H1 (cell line): ENCODE results near the gene ZNF423. TPM values are rescaled to one million over a fixed set of nuclear protein-coding genes. Genes with fewer than 3 reads are reported as not detected.

ENCODE experiments used
- CTCF ChIA-PET: fragments of 300-600 bp; sonication (Branson Sonifier 250); formaldehyde crosslinking; loops from one replicate; lab custom pipeline; 2021; ENCODE audit not compliant: partially characterized antibody; lab: Charles Lee
- POLR2A ChIA-PET: fragments of 300-600 bp; sonication (Branson Sonifier 250); formaldehyde crosslinking; loops from one replicate; lab custom pipeline; 2021; ENCODE audit warnings: inconsistent platforms; ENCODE audit not compliant: partially characterized antibody; lab: Charles Lee
- DNase-seq, 2 experiments: peaks; one replicate each; pipeline versions ENCODE4 v3.0.0 to v3.0.0-alpha.2; 2010 to 2022; ENCODE audit warnings: low spot score in 2 of 2, low read depth in 1 of 2, mixed read lengths in 1 of 2
- FAIRE-seq: peaks from 2 replicates; lab custom pipeline; 2011; peaks lifted over from hg19 to GRCh38; lab: Jason Lieb, UNC
- H2AFZ ChIP-seq: 2 replicates; pipeline ENCODE4 v1.8.1; 2012; ENCODE audit warnings: low read length, inconsistent platforms
- H2AK5ac ChIP-seq: 2 replicates; pipeline ENCODE4 v1.6.1; 2013; ENCODE audit warnings: low read depth, low read length
- H2BK120ac ChIP-seq: replicated peaks from 2 replicates; pipeline ENCODE3; 2013; ENCODE audit warnings: low read depth, low read length, inconsistent platforms
- H2BK12ac ChIP-seq: 2 replicates; pipeline ENCODE4 v1.6.1; 2013; ENCODE audit warnings: low read depth, low read length
- H2BK15ac ChIP-seq: 2 replicates; pipeline ENCODE4 v1.6.1; 2013; ENCODE audit warnings: low read length
- H2BK20ac ChIP-seq: 2 replicates; pipeline ENCODE4 v1.6.1; 2013; ENCODE audit warnings: low read length
- H2BK5ac ChIP-seq: 2 replicates; pipeline ENCODE4 v1.6.1; 2013; ENCODE audit warnings: low read depth, low read length
- H3K14ac ChIP-seq: 2 replicates; pipeline ENCODE4 v1.6.1; 2013; ENCODE audit warnings: inconsistent platforms; ENCODE audit not compliant: insufficient read length
- H3K18ac ChIP-seq: 2 replicates; pipeline ENCODE4 v1.6.1; 2013; ENCODE audit warnings: low read length; ENCODE audit errors: extremely low read depth
- H3K23ac ChIP-seq: 2 replicates; pipeline ENCODE4 v1.6.1; 2013; ENCODE audit warnings: inconsistent platforms; ENCODE audit not compliant: insufficient read length
- H3K23me2 ChIP-seq: 2 replicates; pipeline ENCODE4 v1.6.1; 2013; ENCODE audit warnings: low read depth, low read length
- H3K27ac ChIP-seq: 2 replicates; pipeline ENCODE4 v1.6.1; 2011; ENCODE audit warnings: low read depth, low read length, inconsistent platforms
- H3K27me3 ChIP-seq, 4 experiments: replicated peaks in 1 of 4; 1 replicate in 1 of 4; 2 replicates in 3 of 4; pipeline versions ENCODE4 v1.6.1 to v1.8.1; 2011 to 2013; ENCODE audit warnings: low read length in 3 of 4, mild to moderate bottlenecking in 3 of 4, inconsistent platforms in 2 of 4, mixed read lengths in 2 of 4, moderate library complexity in 1 of 4; ENCODE audit not compliant: control insufficient read depth in 3 of 4, insufficient read depth in 3 of 4; ENCODE audit errors: extremely low read depth in 1 of 4
- H3K36me3 ChIP-seq, 4 experiments: 2 replicates each; pipeline versions ENCODE4 v1.6.1 to v1.8.1; 2011 to 2013; ENCODE audit warnings: mild to moderate bottlenecking in 4 of 4, low read length in 3 of 4, moderate library complexity in 2 of 4, control low read depth in 1 of 4, inconsistent platforms in 1 of 4; ENCODE audit not compliant: insufficient read depth in 4 of 4, control insufficient read depth in 2 of 4
- H3K4ac ChIP-seq: replicated peaks from 2 replicates; pipeline ENCODE3; 2013; ENCODE audit warnings: low read length, low read depth, mixed read lengths, inconsistent platforms; ENCODE audit not compliant: insufficient read length
- H3K4me1 ChIP-seq, 4 experiments: replicated peaks in 1 of 4; 1 replicate in 1 of 4; 2 replicates in 3 of 4; pipeline versions ENCODE4 v1.6.1 to v1.8.1; 2011 to 2013; ENCODE audit warnings: low read length in 3 of 4, inconsistent platforms in 2 of 4, mixed read lengths in 1 of 4; ENCODE audit not compliant: insufficient read depth in 4 of 4, control insufficient read depth in 3 of 4
- H3K4me2 ChIP-seq, 2 experiments: 2 replicates each; pipeline versions ENCODE4 v1.6.1 to v1.8.1; 2011 to 2013; ENCODE audit warnings: low read depth in 2 of 2, low read length in 2 of 2, control low read depth in 1 of 2, inconsistent platforms in 1 of 2, mild to moderate bottlenecking in 1 of 2; ENCODE audit not compliant: insufficient read depth in 1 of 2
- H3K4me3 ChIP-seq, 4 experiments: fragments of 200-600, 300-600 bp in 1 of 4; sonication (generic), shearing (Covaris generic), sonication (Bioruptor Twin) in 1 of 4; 2 replicates each; pipeline versions ENCODE4 v1.5.1 to v1.8.1; 2011 to 2016; ENCODE audit warnings: low read length in 4 of 4, low read depth in 3 of 4, control low read depth in 2 of 4, inconsistent platforms in 2 of 4, mild to moderate bottlenecking in 2 of 4, mixed read lengths in 1 of 4, moderate library complexity in 1 of 4; ENCODE audit not compliant: insufficient read depth in 2 of 4; ENCODE audit errors: extremely low read depth in 1 of 4
- H3K56ac ChIP-seq: replicated peaks from 2 replicates; pipeline ENCODE3; 2013; ENCODE audit warnings: low read depth, mild to moderate bottlenecking, mixed read lengths, low read length, inconsistent platforms; ENCODE audit not compliant: insufficient read length
- H3K79me1 ChIP-seq: 2 replicates; pipeline ENCODE4 v1.6.1; 2013; ENCODE audit warnings: low read depth, low read length, control low read depth
- H3K79me2 ChIP-seq, 2 experiments: 2 replicates each; pipeline versions ENCODE4 v1.6.1 to v1.8.1; 2012 to 2013; ENCODE audit warnings: low read length in 2 of 2, mild to moderate bottlenecking in 2 of 2, inconsistent platforms in 1 of 2; ENCODE audit not compliant: insufficient read depth in 2 of 2, control insufficient read depth in 1 of 2
- H3K9ac ChIP-seq, 4 experiments: replicated peaks in 1 of 4; 1 replicate in 1 of 4; 2 replicates in 3 of 4; pipeline versions ENCODE4 v1.6.1 to v1.8.1; 2011 to 2013; ENCODE audit warnings: low read depth in 3 of 4, low read length in 3 of 4, control low read depth in 2 of 4, mild to moderate bottlenecking in 2 of 4, moderate library complexity in 2 of 4, inconsistent platforms in 1 of 4; ENCODE audit errors: extremely low read depth in 1 of 4
- H3K9me3 ChIP-seq, 2 experiments: 2 replicates each; pipeline versions ENCODE4 v1.6.1 to v1.8.1; 2012 to 2013; ENCODE audit warnings: mild to moderate bottlenecking in 2 of 2, moderate library complexity in 2 of 2, control low read depth in 1 of 2, inconsistent platforms in 1 of 2, low read depth in 1 of 2, low read length in 1 of 2, mixed read lengths in 1 of 2; ENCODE audit not compliant: insufficient read depth in 2 of 2
- H4K20me1 ChIP-seq, 2 experiments: replicated peaks in 1 of 2; 2 replicates each; pipeline versions ENCODE3 to v1.8.1; 2011 to 2013; ENCODE audit warnings: inconsistent platforms in 2 of 2, low read length in 2 of 2, mild to moderate bottlenecking in 1 of 2; ENCODE audit not compliant: insufficient read depth in 2 of 2, control insufficient read depth in 1 of 2
- H4K5ac ChIP-seq: 2 replicates; pipeline ENCODE4 v1.6.1; 2013; ENCODE audit warnings: low read length, low read depth, mixed read lengths, inconsistent platforms; ENCODE audit not compliant: insufficient read length
- H4K8ac ChIP-seq: 2 replicates; pipeline ENCODE4 v1.8.0; 2013; ENCODE audit warnings: mild to moderate bottlenecking, moderate library complexity, low read length, inconsistent platforms; ENCODE audit not compliant: insufficient read depth; ENCODE audit errors: extremely low read depth
- H4K91ac ChIP-seq: replicated peaks from 2 replicates; pipeline ENCODE3; 2013; ENCODE audit warnings: low read length, mixed read lengths, inconsistent platforms; ENCODE audit not compliant: insufficient read length
- BACH1 ChIP-seq: IDR thresholded peaks from 2 replicates; pipeline ENCODE4 v1.6.1; 2012; ENCODE audit warnings: low read length, improper control_type of control experiment
- CBX5 ChIP-seq: fragments of 300-800, 300-1000 bp; sonication (generic); IDR thresholded peaks from 2 replicates; pipeline ENCODE4 v1.7.1; 2016; ENCODE audit warnings: antibody characterized with exemption, low read length, low read depth
- EP300 ChIP-seq, 2 experiments: IDR thresholded peaks; 1 replicate in 1 of 2; 2 replicates in 1 of 2; pipeline ENCODE4 v1.6.1; 2011 to 2012; ENCODE audit warnings: low read depth in 2 of 2, low read length in 2 of 2, mild to moderate bottlenecking in 2 of 2, borderline replicate concordance in 1 of 2, inconsistent platforms in 1 of 2, moderate library complexity in 1 of 2
- GABPA ChIP-seq: IDR thresholded peaks from 2 replicates; pipeline ENCODE4 v1.6.1; 2011; ENCODE audit warnings: mild to moderate bottlenecking, low read length, moderate library complexity, borderline replicate concordance; ENCODE audit not compliant: insufficient read depth
- HDAC6 ChIP-seq: IDR thresholded peaks from one replicate; pipeline ENCODE4 v1.7.1; 2012; ENCODE audit warnings: low read depth, mild to moderate bottlenecking, inconsistent platforms, low read length, moderate library complexity
- MAX ChIP-seq: IDR thresholded peaks from 2 replicates; pipeline ENCODE4 v1.6.1; 2012; ENCODE audit warnings: inconsistent platforms
- RNF2 ChIP-seq: fragments of 200-900, 300-1000 bp; sonication (generic); IDR thresholded peaks from 2 replicates; pipeline ENCODE4 v1.7.1; 2016; ENCODE audit warnings: borderline replicate concordance, low read depth, mild to moderate bottlenecking, antibody characterized with exemption, low read length; ENCODE audit not compliant: poor library complexity, severe bottlenecking; ENCODE audit errors: missing control alignments
- SAP30 ChIP-seq: fragments of 300-600 bp; sonication (generic); IDR thresholded peaks from 2 replicates; pipeline ENCODE4 v1.7.1; 2012; ENCODE audit warnings: low read length, moderate library complexity, mild to moderate bottlenecking, inconsistent platforms; ENCODE audit not compliant: insufficient read depth, insufficient replicate concordance
- SP4 ChIP-seq: IDR thresholded peaks from 2 replicates; pipeline ENCODE4 v1.6.1; 2012; ENCODE audit warnings: low read length, inconsistent platforms
- SRF ChIP-seq: IDR thresholded peaks from 2 replicates; pipeline ENCODE4 v1.6.1; 2011; ENCODE audit warnings: mild to moderate bottlenecking, low read depth, low read length, moderate library complexity
- SUZ12 ChIP-seq: fragments of 200-600 bp; sonication (generic); IDR thresholded peaks from 2 replicates; pipeline ENCODE4 v1.6.1; 2012; ENCODE audit warnings: mild to moderate bottlenecking, inconsistent platforms, low read length, moderate library complexity, mixed read lengths
- YY1 ChIP-seq: IDR thresholded peaks from 2 replicates; pipeline ENCODE4 v1.6.1; 2011; ENCODE audit warnings: low read depth, mild to moderate bottlenecking, low read length
- ZNF274 ChIP-seq: IDR thresholded peaks from 2 replicates; pipeline ENCODE4 v1.7.0; 2012; ENCODE audit warnings: low read length, borderline replicate concordance; ENCODE audit errors: extremely low read depth
- WGBS, 2 experiments: shearing (Covaris generic) in 1 of 2; methylation state at CpG; one replicate each; pipeline versions ENCODE4 v1.1.6 to v1.1.7; 2013 to 2015; ENCODE audit warnings: low lambda C conversion rate in 2 of 2, mixed read lengths in 2 of 2, inconsistent platforms in 1 of 2, low coverage in 1 of 2, missing lambda C conversion rate in 1 of 2; ENCODE audit not compliant: insufficient replicate concordance in 2 of 2, insufficient coverage in 1 of 2, insufficient read length in 1 of 2; ENCODE audit errors: extremely low coverage in 1 of 2, missing lambda C conversion rate in 1 of 2; 5-methylcytosine and 5-hydroxymethylcytosine counted together
- polyA plus RNA-seq, 7 experiments: library from polyadenylated mRNA; depleted of rRNA in 3 of 7; stranded (reverse) in 5 of 7; unstranded in 2 of 7; fragments of >200 nt in 5 of 7; fragments of 200-250 nt in 2 of 7; gene quantifications; 1 replicate in 5 of 7; 2 replicates in 1 of 7; 4 replicates in 1 of 7; pipeline versions ENCODE4 v1.2.1 to v1.2.3, GENCODE V29; 2011 to 2013; ENCODE audit warnings: missing spikeins in 2 of 7, mixed read lengths in 2 of 7
- total RNA-seq: library from RNA; stranded (reverse); fragmentation: NEBNext Ultra II Directional; extraction: Animal tissue kit (Norgen Biotek cat#: 25700); gene quantifications from 2 replicates; pipeline ENCODE4 v1.2.1, GENCODE V29; 2021

Gene ZNF423
- total and polyA plus RNA-seq, 2 of the 8 experiments (the other 6 are each of a cell fraction or from before 2014, with no cell fraction given) = 38.2 to 52.3 TPM

DNA sequence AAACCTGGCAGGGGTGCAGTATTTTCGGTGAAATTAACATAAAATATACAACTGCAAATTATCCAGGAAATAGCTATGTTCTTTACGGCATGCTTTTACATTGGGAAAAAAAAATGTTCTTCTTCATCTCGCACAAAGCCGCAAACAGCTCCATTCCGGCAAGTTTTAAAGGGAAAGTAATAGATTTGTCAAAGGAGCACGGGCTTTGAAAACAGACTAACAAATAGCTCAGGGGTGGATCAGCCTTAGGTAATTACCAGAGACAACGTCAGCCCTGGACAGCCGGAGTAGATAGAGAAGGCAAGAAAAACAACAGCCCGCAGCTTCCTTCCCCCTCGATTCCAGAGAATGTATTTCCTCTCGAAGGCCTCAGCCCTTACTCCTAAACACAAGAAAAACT lies 259.8 kb downstream of the ZNF423 start:
- Histone ChIP-seq H2BK5ac (no peak overlapping the region), H2BK12ac (no peak overlapping the region), H3K14ac (no peak overlapping the region), H3K56ac (no peak overlapping the region), H4K20me1 (no peaks in the 10 kb centered on the region), H3K36me3 (no peaks in the 10 kb centered on the region), H2BK20ac (no peak overlapping the region), H3K27ac (no peak overlapping the region), H4K91ac (no peak overlapping the region), H3K4me2 (no peak overlapping the region), H3K23me2 (no peaks in the 10 kb centered on the region; the same call in 1 of the 2 replicates), H3K4ac (no peak overlapping the region), H3K4me1 (peaks cover 9 to 22% (median 13%) of the 10 kb centered on the region in 4 experiments), H2AFZ (no peak overlapping the region), H4K8ac (no peak overlapping the region), H3K23ac (no peak overlapping the region), H2BK15ac (no peak overlapping the region), H3K4me3 (no peak overlapping the region), H3K79me2 (peaks cover 0 to 10% of the 10 kb centered on the region in 2 experiments; a peak in 1 of 4 replicates), H3K27me3 (no peaks in the 10 kb centered on the region), H3K9ac (no peak overlapping the region), H4K5ac (no peak overlapping the region), H3K79me1 (peaks cover 5% of the 10 kb centered on the region; the same call in 1 of the 2 replicates), H2BK120ac (no peak overlapping the region), H3K9me3 (no peaks in the 10 kb centered on the region), H3K18ac (no peak overlapping the region), H2AK5ac (no peak overlapping the region)
- CTCF ChIA-PET = interaction anchor here (0.8 to 7.2 kb wide), 9 partner anchors 21 to 190 kb away, joined by 3 to 165 read pairs (median 3); no protein-coding TSS in a partner anchor
- peak in 1 of 2 experiments; percentile 38 for DNase-seq
- WGBS, 2 experiments = 63% methylated on average over 11 of the region's 11 CpGs; no CpG with 5 or more reads in 1 of the 2 experiments
- POLR2A ChIA-PET = no interaction called here
- FAIRE-seq = no peak
- TF ChIP-seq SRF = no peak
- no peak for TF ChIP-seq HDAC6
- TF ChIP-seq CBX5 = no peak
- no peak for TF ChIP-seq GABPA
- no peak for TF ChIP-seq EP300 (IDR thresholded peaks at IDR 0.05; ENCODE audit: borderline replicate concordance in 1 of 2, low read depth in 2 of 2, low read length in 2 of 2)
- no peak for TF ChIP-seq SUZ12
- no peak for TF ChIP-seq SP4
- no peak for TF ChIP-seq BACH1
- no peak for TF ChIP-seq RNF2
- TF ChIP-seq ZNF274 = no peak
- TF ChIP-seq YY1 = no peak
- no peak for TF ChIP-seq MAX
- no peak for TF ChIP-seq SAP30
